ENCODE results near the gene PCDHA1. TPM values are rescaled to one million over a fixed set of nuclear protein-coding genes. Genes with fewer than 3 reads are reported as not detected.

PCDHA1 gene
- total and polyA plus RNA-seq, 9 of the 15 experiments (the other 6 are each of a cell fraction or from before 2014, with no cell fraction given): not detected

DNA sequence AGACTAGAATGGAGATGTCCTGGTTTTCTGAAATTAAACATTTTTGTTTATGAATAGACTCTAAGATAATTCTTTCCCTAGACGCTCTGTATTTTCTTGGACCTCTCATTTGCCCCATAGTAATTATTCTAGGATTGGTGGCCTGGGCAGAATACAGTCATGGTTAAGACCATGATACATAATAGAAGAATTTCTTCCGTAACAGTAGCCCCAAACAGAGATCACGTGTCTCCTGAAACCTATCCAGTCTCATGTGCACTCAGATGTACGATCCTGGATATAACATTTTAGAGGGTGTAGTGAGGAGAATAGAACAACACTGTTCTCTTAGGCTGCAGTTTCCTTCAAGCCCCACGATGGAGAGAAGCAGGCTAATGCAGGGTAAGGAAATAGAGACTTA lies 202.7 kb downstream of the PCDHA1 start:
- BruUV-seq (replicated peaks): no TSS peak
- H3K9me3 ChIP-seq (replicated peaks; ENCODE audit: control insufficient read depth, insufficient read depth, low read depth, low read length): no peaks in the 10 kb centered on the region
- ATAC-seq (no peak), DNase-seq (ENCODE audit: extremely low read depth in 1 of 4, low spot score in 3 of 4) (no peak), FAIRE-seq (no peak)
- H4K20me1 ChIP-seq (replicated peaks; ENCODE audit: control insufficient read depth, insufficient read depth, low read length): no peaks in the 10 kb centered on the region
- no peak overlapping the region for H3K27ac ChIP-seq (ENCODE audit: extremely low read depth, low read depth, low read length)
- H3K27me3 ChIP-seq (ENCODE audit: control insufficient read depth in 2 of 2, insufficient read depth in 2 of 2, low read length in 2 of 2): no peaks in the 10 kb centered on the region
- no peak overlapping the region for H2AFZ ChIP-seq (ENCODE audit: low read depth, low read length)
- H3K4me1 ChIP-seq (replicated peaks in 1 of 2; ENCODE audit: control insufficient read depth in 2 of 2, insufficient read depth in 2 of 2, low read length in 2 of 2): no peaks in the 10 kb centered on the region
- H3K4me2 ChIP-seq (ENCODE audit: insufficient read depth, low read length): no peak overlapping the region
- no peak overlapping the region for H3K9ac ChIP-seq (ENCODE audit: insufficient read depth in 1 of 2, low read depth in 2 of 2, low read length in 2 of 2)
- POLR2A ChIA-PET: no interaction called here
- in situ Hi-C loops (cut with MboI) (no loop called here), intact Hi-C loops (cut with micrococcal nuclease) (no loop called here)
- H3K9me1 ChIP-seq (ENCODE audit: control insufficient read depth, insufficient read depth, low read length): no peaks in the 10 kb centered on the region
- CTCF ChIA-PET (ENCODE audit: low intra/inter-chr PET ratio): no interaction called here
- H3K36me3 ChIP-seq (ENCODE audit: control insufficient read depth, insufficient read depth, low read length): no peaks in the 10 kb centered on the region
- TF ChIP-seq USF1 (CRISPR knock-in tag; IDR thresholded peaks at IDR 0.05): no peak
- 0% methylated on average over 5 of the region's 5 CpGs for WGBS (ENCODE audit: insufficient coverage, low coverage, missing lambda C conversion rate)
- H3K4me3 ChIP-seq: no peak overlapping the region
- no peaks in the 10 kb centered on the region for H3K79me2 ChIP-seq (ENCODE audit: control insufficient read depth, insufficient read depth, low read length)

- no peaks in the 10 kb centered on the region for H3K27me3 ChIP-seq (ENCODE audit: control insufficient read depth in 2 of 2, insufficient read depth in 2 of 2, low read length in 2 of 2)
- no peak overlapping the region for H3K9ac ChIP-seq (ENCODE audit: insufficient read depth in 1 of 2, low read depth in 2 of 2, low read length in 2 of 2)
- no peaks in the 10 kb centered on the region for H3K9me1 ChIP-seq (ENCODE audit: control insufficient read depth, insufficient read depth, low read length)
- no peaks in the 10 kb centered on the region for H3K79me2 ChIP-seq (ENCODE audit: control insufficient read depth, insufficient read depth, low read length)
- H3K36me3 ChIP-seq (ENCODE audit: control insufficient read depth, insufficient read depth, low read length): no peaks in the 10 kb centered on the region
- no peak overlapping the region for H3K4me3 ChIP-seq
- DNase-seq (ENCODE audit: extremely low read depth in 1 of 4, low spot score in 3 of 4): no peak
- no peak for ATAC-seq
- H3K27ac ChIP-seq (ENCODE audit: extremely low read depth, low read depth, low read length): no peak overlapping the region
- intact Hi-C loops (cut with micrococcal nuclease) (no loop called here), in situ Hi-C loops (cut with MboI) (no loop called here)
- no peaks in the 10 kb centered on the region for H3K9me3 ChIP-seq (replicated peaks; ENCODE audit: control insufficient read depth, insufficient read depth, low read depth, low read length)
- H4K20me1 ChIP-seq (replicated peaks; ENCODE audit: control insufficient read depth, insufficient read depth, low read length): no peaks in the 10 kb centered on the region
- H3K4me1 ChIP-seq (replicated peaks in 1 of 2; ENCODE audit: control insufficient read depth in 2 of 2, insufficient read depth in 2 of 2, low read length in 2 of 2): no peaks in the 10 kb centered on the region
- ChIA-PET POLR2A (no interaction called here), CTCF (ENCODE audit: low intra/inter-chr PET ratio) (no interaction called here)
- H3K4me2 ChIP-seq (ENCODE audit: insufficient read depth, low read length): no peak overlapping the region
- WGBS (ENCODE audit: insufficient coverage, low coverage, missing lambda C conversion rate): 0% methylated on average over 7 of the region's 7 CpGs
- no peak overlapping the region for H2AFZ ChIP-seq (ENCODE audit: low read depth, low read length)
- BruUV-seq (replicated peaks): no TSS peak
- FAIRE-seq: no peak
- TF ChIP-seq CBX2 (IDR thresholded peaks at IDR 0.05; ENCODE audit: insufficient read depth, low read length, poor library complexity, severe bottlenecking) (no peak), ZNF354B (CRISPR knock-in tag; IDR thresholded peaks at IDR 0.05) (no peak), SRSF7 (optimal IDR thresholded peaks at IDR 0.05; ENCODE audit: low read depth, low read length) (no peak), RFX7 (CRISPR knock-in tag; IDR thresholded peaks at IDR 0.05) (no peak), MBD2 (IDR thresholded peaks at IDR 0.05; ENCODE audit: borderline replicate concordance, low read depth) (no peak), SIN3A (IDR thresholded peaks at IDR 0.05; ENCODE audit: borderline replicate concordance in 2 of 2, control insufficient read depth in 1 of 2, low read depth in 2 of 2, low read length in 2 of 2) (no peak), NELFE (IDR thresholded peaks at IDR 0.05; ENCODE audit: insufficient read depth, insufficient read length) (no peak), ZNF197 (CRISPR knock-in tag; IDR thresholded peaks at IDR 0.05; ENCODE audit: low read depth) (no peak)
- TF ChIP-seq, protein P1, sequence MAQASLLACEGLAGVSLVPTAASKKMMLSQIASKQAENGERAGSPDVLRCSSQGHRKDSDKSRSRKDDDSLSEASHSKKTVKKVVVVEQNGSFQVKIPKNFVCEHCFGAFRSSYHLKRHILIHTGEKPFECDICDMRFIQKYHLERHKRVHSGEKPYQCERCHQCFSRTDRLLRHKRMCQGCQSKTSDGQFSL (CRISPR knock-in tag; IDR thresholded peaks at IDR 0.05): no peak
- TF ChIP-seq, protein P1 (tag; IDR thresholded peaks at IDR 0.05): no peak
- TF ChIP-seq, protein P2, sequence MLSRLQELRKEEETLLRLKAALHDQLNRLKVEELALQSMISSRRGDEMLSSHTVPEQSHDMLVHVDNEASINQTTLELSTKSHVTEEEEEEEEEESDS (CRISPR knock-in tag; IDR thresholded peaks at IDR 0.05): no peak
These were observed 203.5 kb downstream of the PCDHA1 start for GRCh38 chr5:140989254-140990020.

All from K562 (cell line).